H9 (cell line): ENCODE results near the gene COL17A1. TPM values are rescaled to one million over a fixed set of nuclear protein-coding genes. Genes with fewer than 3 reads are reported as not detected.

Experiments
- DNase-seq: peaks from one replicate; pipeline ENCODE4 v3.0.0-alpha.2; 2017
- H2AFZ ChIP-seq: one replicate; pipeline ENCODE4 v1.6.1; 2013; ENCODE audit warnings: mild to moderate bottlenecking, low read length, control low read depth, moderate library complexity
- H2AK5ac ChIP-seq: 2 replicates; pipeline ENCODE4 v1.6.1; 2013; ENCODE audit warnings: low read length, control low read depth, mixed read lengths; ENCODE audit not compliant: insufficient read length
- H2BK120ac ChIP-seq: one replicate; pipeline ENCODE4 v1.6.1; 2013; ENCODE audit warnings: low read depth, mild to moderate bottlenecking, low read length, control low read depth, inconsistent platforms; ENCODE audit not compliant: poor library complexity, severe bottlenecking
- H2BK12ac ChIP-seq: 2 replicates; pipeline ENCODE4 v1.6.1; 2013; ENCODE audit warnings: low read length, control low read depth, mixed read lengths, low read depth; ENCODE audit not compliant: insufficient read length
- H2BK15ac ChIP-seq: 2 replicates; pipeline ENCODE4 v1.6.1; 2013; ENCODE audit warnings: low read depth, low read length, control low read depth
- H2BK20ac ChIP-seq: one replicate; pipeline ENCODE4 v1.6.1; 2013; ENCODE audit warnings: low read depth, mild to moderate bottlenecking, low read length, control low read depth, inconsistent platforms; ENCODE audit not compliant: poor library complexity, severe bottlenecking
- H2BK5ac ChIP-seq: 2 replicates; pipeline ENCODE4 v1.6.1; 2013; ENCODE audit warnings: low read length, control low read depth, mixed read lengths; ENCODE audit not compliant: insufficient read length
- H3K14ac ChIP-seq: 2 replicates; pipeline ENCODE4 v1.6.1; 2013; ENCODE audit warnings: low read length, control low read depth; ENCODE audit not compliant: insufficient read depth
- H3K18ac ChIP-seq: 2 replicates; pipeline ENCODE4 v1.6.1; 2013; ENCODE audit warnings: low read depth, mild to moderate bottlenecking, mixed read lengths, low read length, control low read depth; ENCODE audit not compliant: insufficient read length
- H3K23ac ChIP-seq: 2 replicates; pipeline ENCODE4 v1.6.1; 2013; ENCODE audit warnings: low read length, control low read depth, mixed read lengths, low read depth; ENCODE audit not compliant: insufficient read length
- H3K23me2 ChIP-seq: 2 replicates; pipeline ENCODE4 v1.6.1; 2013; ENCODE audit warnings: low read depth, mild to moderate bottlenecking, mixed read lengths, low read length, control low read depth; ENCODE audit not compliant: insufficient read length, poor library complexity, severe bottlenecking
- H3K27ac ChIP-seq: 2 replicates; pipeline ENCODE4 v1.5.1; 2013; ENCODE audit warnings: low read length, control low read depth, mixed read lengths, low read depth; ENCODE audit not compliant: insufficient read length
- H3K27me3 ChIP-seq: 2 replicates; pipeline ENCODE4 v1.6.1; 2013; ENCODE audit warnings: low read length, control low read depth, inconsistent platforms; ENCODE audit not compliant: insufficient read depth
- H3K4ac ChIP-seq: 2 replicates; pipeline ENCODE4 v1.6.1; 2013; ENCODE audit warnings: low read depth, mild to moderate bottlenecking, control low read depth, inconsistent platforms, low read length, moderate library complexity
- H3K4me1 ChIP-seq: 2 replicates; pipeline ENCODE4 v1.6.1; 2013; ENCODE audit warnings: low read length, control low read depth, inconsistent platforms; ENCODE audit not compliant: insufficient read depth
- H3K4me2 ChIP-seq: 2 replicates; pipeline ENCODE4 v1.6.1; 2013; ENCODE audit warnings: low read length, control low read depth, mixed read lengths; ENCODE audit not compliant: insufficient read length, insufficient read depth
- H3K56ac ChIP-seq: 2 replicates; pipeline ENCODE4 v1.6.1; 2013; ENCODE audit warnings: low read depth, mild to moderate bottlenecking, mixed read lengths, low read length, control low read depth; ENCODE audit not compliant: insufficient read length
- H3K79me1 ChIP-seq: 2 replicates; pipeline ENCODE4 v1.6.1; 2013; ENCODE audit warnings: low read depth, mild to moderate bottlenecking, moderate library complexity, low read length, control low read depth, inconsistent platforms; ENCODE audit not compliant: insufficient read depth, poor library complexity, severe bottlenecking
- H3K79me2 ChIP-seq: 2 replicates; pipeline ENCODE4 v1.6.1; 2013; ENCODE audit warnings: low read length, control low read depth, inconsistent platforms; ENCODE audit not compliant: insufficient read depth
- H3K9ac ChIP-seq: 2 replicates; pipeline ENCODE4 v1.6.1; 2013; ENCODE audit warnings: low read length, control low read depth, mixed read lengths; ENCODE audit not compliant: insufficient read length; ENCODE audit errors: extremely low read depth
- H3K9me3 ChIP-seq: one replicate; pipeline ENCODE4 v1.6.1; 2013; ENCODE audit warnings: low read depth, low read length, inconsistent platforms; ENCODE audit not compliant: control insufficient read depth
- H3T11ph ChIP-seq: one replicate; pipeline ENCODE4 v1.6.1; 2013; ENCODE audit warnings: mild to moderate bottlenecking, low read length, control low read depth, inconsistent platforms
- H4K20me1 ChIP-seq: one replicate; pipeline ENCODE4 v1.6.1; 2013; ENCODE audit not compliant: control insufficient read depth, insufficient read length, insufficient read depth
- H4K5ac ChIP-seq: 2 replicates; pipeline ENCODE4 v1.6.1; 2013; ENCODE audit warnings: low read depth, mild to moderate bottlenecking, mixed read lengths, low read length, control low read depth; ENCODE audit not compliant: insufficient read length
- H4K8ac ChIP-seq: replicated peaks from 2 replicates; pipeline ENCODE4 v1.6.1; 2013; ENCODE audit warnings: low read length, control low read depth, mixed read lengths, low read depth; ENCODE audit not compliant: insufficient read length
- H4K91ac ChIP-seq: 2 replicates; pipeline ENCODE4 v1.6.1; 2013; ENCODE audit warnings: low read depth, mild to moderate bottlenecking, moderate library complexity, mixed read lengths, low read length, control low read depth; ENCODE audit not compliant: insufficient read length
- H3K27ac Mint-ChIP-seq, 3 experiments: 2 replicates in 2 of 3; 3 replicates in 1 of 3; pipeline ENCODE4 v1.8.0; 2020 to 2021; ENCODE audit warnings: mixed read lengths in 3 of 3, mild to moderate bottlenecking in 1 of 3, moderate library complexity in 1 of 3
- H3K27me3 Mint-ChIP-seq: 2 replicates; pipeline ENCODE4 v1.8.0; 2021; ENCODE audit warnings: low read depth, mild to moderate bottlenecking, moderate library complexity, mixed read lengths
- H3K36me3 Mint-ChIP-seq, 3 experiments: 2 replicates in 2 of 3; 3 replicates in 1 of 3; pipeline ENCODE4 v1.8.0; 2020 to 2021; ENCODE audit warnings: low read depth in 3 of 3, mixed read lengths in 3 of 3; ENCODE audit not compliant: insufficient read depth in 1 of 3
- H3K4me1 Mint-ChIP-seq, 2 experiments: 2 replicates each; pipeline ENCODE4 v1.8.0; 2020; ENCODE audit warnings: mixed read lengths in 2 of 2
- H3K4me3 Mint-ChIP-seq, 2 experiments: 2 replicates in 1 of 2; 3 replicates in 1 of 2; pipeline ENCODE4 v1.8.0; 2020 to 2021; ENCODE audit warnings: mild to moderate bottlenecking in 2 of 2, mixed read lengths in 2 of 2, moderate library complexity in 1 of 2
- H3K9me3 Mint-ChIP-seq, 2 experiments: 2 replicates in 1 of 2; 3 replicates in 1 of 2; pipeline ENCODE4 v1.8.0; 2020; ENCODE audit warnings: mild to moderate bottlenecking in 2 of 2, mixed read lengths in 2 of 2, moderate library complexity in 1 of 2
- CTCF ChIP-seq: fragments of 200-600 bp; sonication (generic); conservative IDR thresholded peaks from 3 replicates; pipeline ENCODE4 v1.8.0; 2021; ENCODE audit warnings: antibody characterized with exemption, mild to moderate bottlenecking
- WGBS: extraction: QIAGEN DNeasy Blood & Tissue Kit; methylation state at CpG from one replicate; pipeline ENCODE4 v1.1.7; 2013; ENCODE audit warnings: missing lambda C conversion rate, low lambda C conversion rate, mixed read lengths; ENCODE audit not compliant: insufficient read length; ENCODE audit errors: extremely low coverage; 5-methylcytosine and 5-hydroxymethylcytosine counted together
- total RNA-seq: library from RNA; stranded (reverse); gene quantifications from 2 replicates; pipeline ENCODE4 v1.2.1, GENCODE V29; 2021

COL17A1 gene
- total RNA-seq, 1 experiment from 2014 or later = 1.9 TPM

GRCh38 chr10:104066945-104067344 lies 18.7 kb downstream of the COL17A1 start:
- no CpG with 5 or more reads among the region's 7 CpGs for WGBS
- no peak for DNase-seq

More at GRCh38 chr10:104066945-104067344, 18.7 kb downstream of the COL17A1 start:
- no peaks in the 10 kb centered on the region for H4K20me1 ChIP-seq
- no peak for TF ChIP-seq CTCF
- no peak overlapping the region for H2BK15ac ChIP-seq
- H3K27ac Mint-ChIP-seq = peak overlapping the region; percentile 16 to 100 (median 97); a peak in 4 of 7 replicates
- H2BK120ac ChIP-seq = no peak overlapping the region
- H3K56ac ChIP-seq = no peak overlapping the region
- peaks cover 57 to 63% of the 10 kb centered on the region in 2 experiments for H3K4me1 Mint-ChIP-seq
- H3K9me3 Mint-ChIP-seq = no peaks in the 10 kb centered on the region
- no peaks in the 10 kb centered on the region for H3K27me3 ChIP-seq
- H3K4me3 Mint-ChIP-seq = peak overlapping the region; percentile 54 to 59; a peak in 4 of 5 replicates
- no peak overlapping the region for H4K91ac ChIP-seq
- H2BK20ac ChIP-seq = no peak overlapping the region
- H3K4ac ChIP-seq = no peak overlapping the region
- H3K4me1 ChIP-seq = no peaks in the 10 kb centered on the region
- no peak overlapping the region for H2BK12ac ChIP-seq
- H3K14ac ChIP-seq = no peak overlapping the region
- H3K36me3 Mint-ChIP-seq = 0 out of 7 replicates have a peak, but pooled peaks cover 0 to 4% (median 0%) of the 10 kb centered on the region in 3 experiments
- no peak overlapping the region for H3T11ph ChIP-seq
- no peaks in the 10 kb centered on the region for H3K79me2 ChIP-seq
- no peak overlapping the region for H3K18ac ChIP-seq
- no peaks in the 10 kb centered on the region for H3K9me3 ChIP-seq
- no peak overlapping the region for H2BK5ac ChIP-seq
- no peak overlapping the region for H2AFZ ChIP-seq
- H3K79me1 ChIP-seq = no peaks in the 10 kb centered on the region
- no peak overlapping the region for H3K23ac ChIP-seq
- H4K8ac ChIP-seq = no peak overlapping the region
- H3K27me3 Mint-ChIP-seq = no peaks in the 10 kb centered on the region; the same call in 1 of the 2 replicates
- no peak overlapping the region for H3K27ac ChIP-seq
- no peak overlapping the region for H3K4me2 ChIP-seq
- H3K9ac ChIP-seq = no peak overlapping the region
- no peaks in the 10 kb centered on the region for H3K23me2 ChIP-seq
- no peak overlapping the region for H4K5ac ChIP-seq
- H2AK5ac ChIP-seq = no peak overlapping the region
